B cell (primary cell): ENCODE results near the gene ERCC2.

Experiments used
- CTCF ChIP-seq: fragments of 200-600 bp; IDR thresholded peaks from one replicate; pipeline ENCODE4 v1.8.0; 2022; ENCODE audit warnings: antibody characterized with exemption, mild to moderate bottlenecking
- EZH2 ChIP-seq: IDR thresholded peaks from 2 replicates; pipeline ENCODE4 v1.6.1; 2012; ENCODE audit warnings: borderline replicate concordance, low read depth, mild to moderate bottlenecking, moderate library complexity, low read length; ENCODE audit not compliant: insufficient read depth, poor library complexity, severe bottlenecking

- no peak for TF ChIP-seq CTCF
- TF ChIP-seq EZH2, result no peak
Observed at GRCh38 chr19:45391346-45391745, 21.0 kb upstream of the ERCC2 start.
